Heart right ventricle (tissue), 16 donors: ENCODE measurements around the gene ABHD4. TPM values are rescaled to one million over a fixed set of nuclear protein-coding genes. Genes with fewer than 3 reads are reported as not detected.

ENCODE experiments used
- ATAC-seq, 8 donors: fragments of 200-7000 bp; cut with Tn5 transposase; one replicate each; pipeline ENCODE4 v1.9.1; 2020; ENCODE audit warnings: mild to moderate bottlenecking in 8 of 8, moderate library complexity in 8 of 8, moderate number of reproducible peaks in 1 of 8
- DNase-seq, 2 donors: peaks; one replicate each; pipeline ENCODE4 v3.0.0-alpha.2; 2020
- H3K27ac ChIP-seq, 10 donors: fragments of 200-600 bp; sonication (generic) in 2 of 10; one replicate each; pipeline versions ENCODE4 v1.5.0 to v1.8.0; 2020 to 2022; ENCODE audit warnings: mild to moderate bottlenecking in 3 of 10
- H3K27me3 ChIP-seq, 7 donors: fragments of 200-600 bp; one replicate each; pipeline ENCODE4 v1.8.0; 2021 to 2022; ENCODE audit warnings: mild to moderate bottlenecking in 2 of 7
- H3K36me3 ChIP-seq, 9 donors: fragments of 200-600 bp; sonication (generic) in 1 of 9; one replicate each; pipeline versions ENCODE4 v1.5.0 to v1.8.0; 2020 to 2022; ENCODE audit warnings: mild to moderate bottlenecking in 2 of 9
- H3K4me1 ChIP-seq, 9 donors: fragments of 200-600 bp; sonication (generic) in 1 of 9; one replicate each; pipeline versions ENCODE4 v1.5.0 to v1.8.0; 2020 to 2022; ENCODE audit warnings: mild to moderate bottlenecking in 4 of 9
- H3K4me3 ChIP-seq, 10 donors: fragments of 200-600 bp; sonication (generic) in 2 of 10; one replicate each; pipeline versions ENCODE4 v1.5.0 to v1.8.0; 2020 to 2022; ENCODE audit warnings: mild to moderate bottlenecking in 7 of 10, moderate library complexity in 2 of 10
- H3K9me3 ChIP-seq, 11 donors: fragments of 200-600 bp in 10 of 11; sonication (generic) in 2 of 11; one replicate each; pipeline versions ENCODE4 v1.5.0 to v1.8.0; 2013 to 2022; ENCODE audit warnings: mild to moderate bottlenecking in 2 of 11, control low read depth in 1 of 11, moderate library complexity in 1 of 11
- WGBS, 2 donors: extraction: QIAGEN DNeasy Blood & Tissue Kit; methylation state at CpG; one replicate each; pipeline ENCODE4 v1.1.7; 2013; ENCODE audit warnings: inconsistent platforms in 1 of 2; 5-methylcytosine and 5-hydroxymethylcytosine counted together
- intact Hi-C, 10 donors: fragments of 100-400 bp; cut with DNase I; formaldehyde crosslinking; loops; one replicate each; pipeline versions ENCODE4 v1.11.1 to v1.14.2; 2022
- polyA plus RNA-seq, 2 donors: library from polyadenylated mRNA; stranded (reverse); fragments of 200-250 nt; gene quantifications; one replicate each; pipeline ENCODE4 v1.2.3, GENCODE V29; 2013
- total RNA-seq, 10 donors: library from RNA; stranded (reverse); fragmentation: NEBNext Ultra II Directional in 3 of 10; extraction: Animal tissue kit (Norgen Biotek cat#: 25700) in 3 of 10; gene quantifications; one replicate each; pipeline versions ENCODE4 v1.2.1 to v1.2.4, GENCODE V29; 2021 to 2023
- TF ChIP-seq, protein P1 (sequence below), 9 donors: fragments of 200-600 bp; sonication (generic) in 2 of 9; IDR thresholded peaks; one replicate each; pipeline versions ENCODE4 v1.5.0 to v1.8.0; 2021 to 2022; ENCODE audit warnings: antibody characterized with exemption in 9 of 9, mild to moderate bottlenecking in 5 of 9, moderate library complexity in 1 of 9
- donor health status: Arrhythmogenic right ventricular cardiomyopathy.
- donor health status: ischemic (EF 13 %, LVEDD 7.1; RV severe dilation, severe dysfunction).
- donor health status: healthy with polysubstance abuse.
- donor health status: DM: no; HTN: yes; CAD: no.
- donor health status: DM: no; HTN: no; CAD: no.
- donor health status: ischemic (EF 25% LVEDD 6.9; RV normal size, moderate dysfunction).
- donor health status: ischemic (EF 25% LVEDD 5.7; RV mildly dilated, moderate dysfunction).
- donor health status: healthy.
- donor health status: DM: yes; HTN: yes; CAD: no.
- donor health status: Ischemic cardiomyopathy.
- donor health status: ischemic (EF 35%, LVEDD 5.7; RV mildly dilated, moderate dysfunction).
- donor health status: nonischemic (EF 11% LVEDD 7.7; RV severe dilation, severe dysfunction).
- donor health status: DM: yes; HTN: yes; CAD: no.
- donor health status: PGD.
- donor health status: ischemic (EF 29% LVEDD 5.4; RV normal size, mild dysfunction).
- donor health status: nonischemic (EF 23%, LVEDD 6.1; RV moderate dilation, normal function).

The ABHD4 gene
- total and polyA plus RNA-seq, 12 donors: 13.7 to 35.7 (median 20.8) TPM

DNA sequence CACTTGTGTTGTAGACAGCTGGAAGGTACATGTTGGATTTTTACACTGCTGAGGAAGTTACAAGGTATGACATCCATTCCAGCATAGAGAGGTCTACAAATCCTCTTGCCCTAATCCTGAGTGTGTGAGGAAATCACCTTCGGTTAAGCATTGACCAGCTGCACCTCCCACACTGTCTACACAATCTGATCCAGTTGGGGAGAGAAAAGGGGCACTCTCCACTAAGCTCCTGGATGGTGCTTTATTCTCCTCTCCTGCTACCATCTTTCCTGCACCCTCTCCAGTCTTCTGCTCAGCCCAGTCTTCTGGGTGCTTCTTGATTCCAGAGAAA is 46.2 kb downstream of the ABHD4 start, which contains the start of gene OR6J1:
Gene OR6J1, minus strand, starts transcription at position 48 of the 331 bp plus-strand sequence. CDS start 9,541 bp downstream, outside the sequence.
- no peaks in the 10 kb centered on the region for H3K9me3 ChIP-seq
- H3K27me3 ChIP-seq: peaks cover 0 to 4% (median 0%) of the 10 kb centered on the region in 7 donors
- H3K27ac ChIP-seq: no peak within 1 kb of the TSS
- intact Hi-C loops: loop anchor here in 1 of 10 donors (10.0 kb wide), 1 partner anchor 229 kb away; no protein-coding TSS in a partner anchor
- ATAC-seq (no peak), DNase-seq (no peak)
- no peaks in the 10 kb centered on the region for H3K36me3 ChIP-seq
- TF ChIP-seq, protein P1, sequence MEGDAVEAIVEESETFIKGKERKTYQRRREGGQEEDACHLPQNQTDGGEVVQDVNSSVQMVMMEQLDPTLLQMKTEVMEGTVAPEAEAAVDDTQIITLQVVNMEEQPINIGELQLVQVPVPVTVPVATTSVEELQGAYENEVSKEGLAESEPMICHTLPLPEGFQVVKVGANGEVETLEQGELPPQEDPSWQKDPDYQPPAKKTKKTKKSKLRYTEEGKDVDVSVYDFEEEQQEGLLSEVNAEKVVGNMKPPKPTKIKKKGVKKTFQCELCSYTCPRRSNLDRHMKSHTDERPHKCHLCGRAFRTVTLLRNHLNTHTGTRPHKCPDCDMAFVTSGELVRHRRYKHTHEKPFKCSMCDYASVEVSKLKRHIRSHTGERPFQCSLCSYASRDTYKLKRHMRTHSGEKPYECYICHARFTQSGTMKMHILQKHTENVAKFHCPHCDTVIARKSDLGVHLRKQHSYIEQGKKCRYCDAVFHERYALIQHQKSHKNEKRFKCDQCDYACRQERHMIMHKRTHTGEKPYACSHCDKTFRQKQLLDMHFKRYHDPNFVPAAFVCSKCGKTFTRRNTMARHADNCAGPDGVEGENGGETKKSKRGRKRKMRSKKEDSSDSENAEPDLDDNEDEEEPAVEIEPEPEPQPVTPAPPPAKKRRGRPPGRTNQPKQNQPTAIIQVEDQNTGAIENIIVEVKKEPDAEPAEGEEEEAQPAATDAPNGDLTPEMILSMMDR (IDR thresholded peaks at IDR 0.05): no peak
- peaks cover 0 to 14% (median 0%) of the 10 kb centered on the region in 9 donors for H3K4me1 ChIP-seq
- 79 to 83% methylated on average over 1 of the region's 1 CpG for WGBS, 2 donors
- no peak within 1 kb of the TSS for H3K4me3 ChIP-seq

DNA sequence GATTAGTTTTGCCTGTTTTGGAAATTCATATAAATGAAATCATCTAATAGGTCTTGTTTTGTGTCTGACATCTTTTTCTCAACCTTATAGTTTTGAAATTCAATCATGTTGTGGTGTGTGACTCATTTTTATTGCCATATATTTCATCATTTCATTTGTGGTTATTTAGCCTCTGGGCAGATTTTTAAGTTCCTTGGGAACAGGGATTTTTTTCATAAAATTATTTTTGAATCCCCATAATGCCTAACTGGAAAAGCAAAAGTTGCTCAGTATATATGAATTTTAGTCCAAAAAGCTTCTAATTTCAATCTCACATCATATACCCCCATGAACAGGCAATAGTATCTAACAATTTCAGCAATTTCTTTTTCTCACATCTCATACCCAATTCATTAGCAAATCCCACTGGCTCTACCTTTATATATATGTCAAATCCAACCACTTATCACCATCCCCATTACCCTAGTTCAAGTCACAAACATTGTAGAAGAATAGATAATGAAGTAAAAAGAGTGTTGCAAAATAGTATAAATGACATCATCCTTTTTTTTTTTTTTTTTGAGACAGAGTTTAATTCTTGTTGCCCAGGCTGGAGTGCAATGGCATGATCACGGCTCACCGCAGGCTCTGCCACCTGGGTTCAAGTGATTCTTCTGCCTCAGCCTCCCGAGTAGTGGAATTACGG is 48.6 kb downstream of the ABHD4 start:
- Histone ChIP-seq H3K4me1 (peaks cover 0 to 14% (median 0%) of the 10 kb centered on the region in 9 donors), H3K27ac (peak overlapping the region in 1 of 10 donors; percentile 33)
- TF ChIP-seq, protein P1 (IDR thresholded peaks at IDR 0.05): no peak

DNA sequence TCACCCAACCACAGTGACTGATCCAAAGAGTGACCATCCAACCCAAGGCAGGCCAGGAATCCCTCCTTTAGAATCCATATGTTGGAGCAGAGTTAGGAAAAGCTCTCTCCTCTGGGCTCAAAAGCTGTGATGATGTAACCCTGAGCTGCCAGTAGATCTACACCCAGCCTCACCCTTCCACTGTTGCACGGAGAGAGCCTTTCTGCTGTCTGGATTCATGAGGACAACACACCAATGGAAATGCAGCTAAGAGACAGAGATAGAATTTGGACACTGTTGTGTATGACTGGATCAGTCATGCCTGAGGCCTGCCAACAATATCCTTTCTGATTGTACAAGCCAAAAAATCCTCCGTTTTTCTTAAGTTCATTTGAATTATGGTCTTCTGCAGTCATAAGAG is 50.4 kb downstream of the ABHD4 start:
- H3K4me1 ChIP-seq: peaks cover 0 to 14% (median 0%) of the 10 kb centered on the region in 9 donors
- no peaks in the 10 kb centered on the region for H3K36me3 ChIP-seq
- H3K9me3 ChIP-seq: no peaks in the 10 kb centered on the region
- intact Hi-C loops: loop anchor here in 1 of 10 donors (10.0 kb wide), 1 partner anchor 234 kb away; no protein-coding TSS in a partner anchor
- peaks cover 0 to 6% (median 0%) of the 10 kb centered on the region in 7 donors for H3K27me3 ChIP-seq
- no peak overlapping the region for H3K4me3 ChIP-seq
- DNase-seq: no peak
- TF ChIP-seq, protein P1 (IDR thresholded peaks at IDR 0.05): no peak
- H3K27ac ChIP-seq: no peak overlapping the region
- WGBS, 2 donors: 69 to 81% methylated on average over 2 of the region's 2 CpGs
- no peak for ATAC-seq

More for the DNA sequence above, 48.6 kb downstream of the ABHD4 start:
- intact Hi-C loops: loop anchor here in 1 of 10 donors (10.0 kb wide), 1 partner anchor 232 kb away; no protein-coding TSS in a partner anchor
- no peak overlapping the region for H3K4me3 ChIP-seq
- 93 to 94% methylated on average over 4 of the region's 4 CpGs for WGBS, 2 donors
- no peaks in the 10 kb centered on the region for H3K36me3 ChIP-seq
- no peaks in the 10 kb centered on the region for H3K9me3 ChIP-seq
- no peak for DNase-seq
- H3K27me3 ChIP-seq: peaks cover 0 to 6% (median 0%) of the 10 kb centered on the region in 7 donors
- no peak for ATAC-seq

DNA sequence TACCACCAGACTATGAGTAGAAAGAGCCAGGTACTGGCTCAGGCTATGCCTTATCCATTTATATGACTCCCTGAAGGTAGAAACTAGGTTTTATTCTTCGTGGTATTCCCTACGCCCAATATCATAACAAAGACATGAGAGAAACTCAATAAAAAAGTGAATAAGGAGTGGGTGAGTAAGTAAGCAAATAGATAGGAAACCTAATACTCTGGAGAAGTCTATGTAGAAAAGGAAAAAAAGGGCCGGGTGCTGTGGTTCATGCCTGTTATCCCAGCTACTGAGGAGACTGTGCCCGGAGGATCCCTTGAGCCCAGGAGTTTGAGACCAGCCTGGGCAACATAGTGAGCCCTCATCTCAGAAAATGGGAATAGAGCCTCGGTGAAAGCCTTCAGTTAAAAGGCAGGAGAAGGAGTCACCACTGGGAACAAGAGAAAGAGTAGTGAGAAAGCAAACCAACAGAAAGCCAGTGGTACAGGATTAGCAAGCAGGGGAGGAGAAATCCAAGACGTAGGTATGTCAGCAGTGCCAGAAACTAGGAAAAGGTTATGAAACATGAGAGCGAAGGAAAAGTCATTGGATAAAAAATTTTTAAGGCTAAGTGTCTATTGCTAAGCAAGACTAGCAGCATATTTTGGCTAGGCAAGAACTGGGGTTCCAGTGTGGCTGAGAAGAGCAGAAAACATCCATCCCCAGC is 52.1 kb downstream of the ABHD4 start:
- Histone ChIP-seq H3K4me3 (no peak overlapping the region), H3K27me3 (peaks cover 0 to 6% (median 0%) of the 10 kb centered on the region in 7 donors), H3K27ac (no peak overlapping the region), H3K4me1 (peaks cover 0 to 13% (median 0%) of the 10 kb centered on the region in 9 donors), H3K36me3 (no peaks in the 10 kb centered on the region), H3K9me3 (no peaks in the 10 kb centered on the region)
- DNase-seq: no peak
- intact Hi-C loops: loop anchor here (5.0 to 10.0 kb wide), 7 partner anchors 78 to 265 kb away; partner anchors contain the start of gene SLC7A7 (in 1 of the 10)
- no peak for ATAC-seq
- WGBS, 2 donors: 78 to 88% methylated on average over 7 of the region's 7 CpGs
- TF ChIP-seq, protein P1 (IDR thresholded peaks at IDR 0.05): no peak
